ENCODE data around the gene AGO4. TPM values are rescaled to one million over a fixed set of nuclear protein-coding genes. Genes with fewer than 3 reads are reported as not detected.

AGO4 gene
- total RNA-seq, 1 experiment from 2014 or later: 12.8 TPM

GRCh38 chr1:35790670-35791069, 17.1 kb upstream of the AGO4 start:
- Mint-ChIP-seq H3K9me3 (no peaks in the 10 kb centered on the region), H3K36me3 (ENCODE audit: insufficient read depth in 1 of 3, low read depth in 3 of 3) (no peaks in the 10 kb centered on the region), H3K27ac (no peak overlapping the region), H3K4me1 (0 out of 4 replicates have a peak, but pooled peaks cover 0 to 2% of the 10 kb centered on the region in 2 experiments), H3K4me3 (no peak overlapping the region), H3K27me3 (ENCODE audit: low read depth) (no peaks in the 10 kb centered on the region)
- H3K23ac ChIP-seq (ENCODE audit: insufficient read length, low read depth, low read length): no peak overlapping the region
- H2BK5ac ChIP-seq (ENCODE audit: insufficient read length, low read length): no peak overlapping the region
- no peak overlapping the region for H3K14ac ChIP-seq (ENCODE audit: insufficient read depth, low read length)
- TF ChIP-seq CTCF (conservative IDR thresholded peaks at IDR 0.05): no peak
- H2BK20ac ChIP-seq (ENCODE audit: low read depth, low read length, poor library complexity, severe bottlenecking): no peak overlapping the region
- H3K23me2 ChIP-seq (ENCODE audit: insufficient read length, low read depth, low read length, poor library complexity, severe bottlenecking): no peaks in the 10 kb centered on the region
- H3K9me3 ChIP-seq (ENCODE audit: control insufficient read depth, low read depth, low read length): no peaks in the 10 kb centered on the region
- no peak overlapping the region for H4K5ac ChIP-seq (ENCODE audit: insufficient read length, low read depth, low read length)
- no peak overlapping the region for H4K91ac ChIP-seq (ENCODE audit: insufficient read length, low read depth, low read length)
- H3K56ac ChIP-seq (ENCODE audit: insufficient read length, low read depth, low read length): no peak overlapping the region
- H3K18ac ChIP-seq (ENCODE audit: insufficient read length, low read depth, low read length): no peak overlapping the region
- no peak overlapping the region for H3K9ac ChIP-seq (ENCODE audit: extremely low read depth, insufficient read length, low read length)
- 100% methylated on average over 1 of the region's 2 CpGs for WGBS (ENCODE audit: extremely low coverage, insufficient read length, low lambda C conversion rate)
- no peaks in the 10 kb centered on the region for H3K4me1 ChIP-seq (ENCODE audit: insufficient read depth, low read length)
- H2BK15ac ChIP-seq (ENCODE audit: low read depth, low read length): no peak overlapping the region
- no peak overlapping the region for H4K8ac ChIP-seq (replicated peaks; ENCODE audit: insufficient read length, low read depth, low read length)
- H3K79me2 ChIP-seq (ENCODE audit: insufficient read depth, low read length): no peaks in the 10 kb centered on the region
- H4K20me1 ChIP-seq (ENCODE audit: control insufficient read depth, insufficient read depth, insufficient read length): no peaks in the 10 kb centered on the region
- H3K4me2 ChIP-seq (ENCODE audit: insufficient read depth, insufficient read length, low read length): no peak overlapping the region
- no peak overlapping the region for H2AK5ac ChIP-seq (ENCODE audit: insufficient read length, low read length)
- no peak overlapping the region for H2AFZ ChIP-seq (ENCODE audit: low read length)
- H2BK120ac ChIP-seq (ENCODE audit: low read depth, low read length, poor library complexity, severe bottlenecking): no peak overlapping the region
- no peak overlapping the region for H3T11ph ChIP-seq (ENCODE audit: low read length)
- H3K79me1 ChIP-seq (ENCODE audit: insufficient read depth, low read depth, low read length, poor library complexity, severe bottlenecking): no peaks in the 10 kb centered on the region
- no peak overlapping the region for H3K4ac ChIP-seq (ENCODE audit: low read depth, low read length)
- no peak for DNase-seq
- H3K27ac ChIP-seq (ENCODE audit: insufficient read length, low read depth, low read length): no peak overlapping the region
- H3K27me3 ChIP-seq (ENCODE audit: insufficient read depth, low read length): no peaks in the 10 kb centered on the region
- no peak overlapping the region for H2BK12ac ChIP-seq (ENCODE audit: insufficient read length, low read depth, low read length)

Measured in H9 (cell line).